NCI-H510A treated with DMSO at 0.1 percent for 48 hours (cell line): ENCODE measurements around the gene TRPC4.

Experiments
- DNase-seq: peaks from one replicate; lab custom pipeline; 2025; lab: John Stamatoyannopoulos, UW

The TRPC4 gene

GRCh38 chr13:37657134-37657533 is 212.4 kb downstream of the TRPC4 start:
- DNase-seq, result no peak

GRCh38 chr13:37656247-37656940 is 213.2 kb downstream of the TRPC4 start:
- DNase-seq, result no peak

GRCh38 chr13:37652596-37652995 is 217.0 kb downstream of the TRPC4 start:
- no peak for DNase-seq

- DNase-seq, result no peak
These were observed 217.7 kb downstream of the TRPC4 start for GRCh38 chr13:37651891-37652290.

GRCh38 chr13:37648609-37649008 is 221.0 kb downstream of the TRPC4 start:
- DNase-seq, result no peak

GRCh38 chr13:37647031-37647650 is 222.4 kb downstream of the TRPC4 start:
- no peak for DNase-seq

GRCh38 chr13:37646531-37646930 is 223.0 kb downstream of the TRPC4 start:
- no peak for DNase-seq

- DNase-seq, result no peak
These were observed 224.3 kb downstream of the TRPC4 start for GRCh38 chr13:37645181-37645740.

GRCh38 chr13:37641391-37641790 is 228.2 kb downstream of the TRPC4 start:
- DNase-seq, result no peak

- DNase-seq, result no peak
These were observed 229.1 kb downstream of the TRPC4 start for GRCh38 chr13:37640499-37640898.

GRCh38 chr13:37636701-37637100 is 232.9 kb downstream of the TRPC4 start:
- no peak for DNase-seq

- no peak for DNase-seq
These were observed 237.3 kb downstream of the TRPC4 start for GRCh38 chr13:37632294-37632693.

GRCh38 chr13:37627428-37627827 is 242.1 kb downstream of the TRPC4 start:
- no peak for DNase-seq

- DNase-seq, result no peak
These were observed 247.7 kb downstream of the TRPC4 start for GRCh38 chr13:37621811-37622361.

- no peak for DNase-seq
These were observed 251.0 kb downstream of the TRPC4 start for GRCh38 chr13:37618554-37618953.

GRCh38 chr13:37617173-37617572 is 252.4 kb downstream of the TRPC4 start:
- DNase-seq, result no peak

- no peak for DNase-seq
These were observed 253.4 kb downstream of the TRPC4 start for GRCh38 chr13:37616131-37616530.

GRCh38 chr13:37615276-37615675 is 254.3 kb downstream of the TRPC4 start:
- DNase-seq, result no peak

GRCh38 chr13:37613638-37614037 is 255.9 kb downstream of the TRPC4 start:
- no peak for DNase-seq

- no peak for DNase-seq
These were observed 256.3 kb downstream of the TRPC4 start for GRCh38 chr13:37613236-37613635.

- DNase-seq, result no peak
These were observed 260.7 kb downstream of the TRPC4 start for GRCh38 chr13:37608750-37609339.

- peak; percentile 4 for DNase-seq
These were observed 266.7 kb downstream of the TRPC4 start for GRCh38 chr13:37602733-37603381.
